Peyer's patch (tissue), 4 donors: ENCODE data around the gene CPXM2.

ENCODE experiments used
- CTCF ChIP-seq, 6 experiments: fragments of 450-650 bp in 4 of 6; fragments of 200-600 bp in 2 of 6; sonication (generic) in 1 of 6; IDR thresholded peaks; one replicate each; pipeline ENCODE4 v1.5.1; 2017 to 2019; ENCODE audit warnings: antibody characterized with exemption in 6 of 6, mild to moderate bottlenecking in 3 of 6, moderate library complexity in 1 of 6
- POLR2A ChIP-seq, 2 donors: fragments of 450-650 bp; IDR thresholded peaks; one replicate each; pipeline ENCODE4 v1.5.1; 2017; ENCODE audit warnings: antibody characterized with exemption in 2 of 2, mild to moderate bottlenecking in 2 of 2, moderate library complexity in 2 of 2

- TF ChIP-seq CTCF (IDR thresholded peaks at IDR 0.05) (no peak), POLR2A (IDR thresholded peaks at IDR 0.05) (no peak)
Observed at GRCh38 chr10:123804716-123805115, 86.9 kb downstream of the CPXM2 start.
